Measurements from ENCODE around the gene MYH15.

GRCh38 chr3:108410531-108410984 lies 99.8 kb downstream of the MYH15 start:
- TF ChIP-seq TARDBP (IDR thresholded peaks at IDR 0.05) (no peak), LEF1 (IDR thresholded peaks at IDR 0.05; ENCODE audit: borderline replicate concordance) (no peak), SP1 (IDR thresholded peaks at IDR 0.05) (no peak), SUZ12 (IDR thresholded peaks at IDR 0.05) (no peak), FOXK2 (IDR thresholded peaks at IDR 0.05) (no peak), FOXM1 (IDR thresholded peaks at IDR 0.05; ENCODE audit: borderline replicate concordance) (no peak), BHLHE40 (IDR thresholded peaks at IDR 0.05; ENCODE audit: borderline replicate concordance) (no peak), HDGF (IDR thresholded peaks at IDR 0.05; ENCODE audit: borderline replicate concordance) (no peak), CTBP1 (IDR thresholded peaks at IDR 0.05; ENCODE audit: borderline replicate concordance) (no peak), NFRKB (IDR thresholded peaks at IDR 0.05) (no peak), ARNT (IDR thresholded peaks at IDR 0.05) (no peak), ELF4 (IDR thresholded peaks at IDR 0.05) (no peak), ZNF384 (IDR thresholded peaks at IDR 0.05) (no peak), L3MBTL2 (conservative IDR thresholded peaks at IDR 0.05) (no peak)
